ENCODE results near the gene BAD. TPM values are rescaled to one million over a fixed set of nuclear protein-coding genes. Genes with fewer than 3 reads are reported as not detected.
A peak's percentile ranks its signal among the peaks of the same experiment; 100 is the strongest.

Gene BAD
- total RNA-seq, 1 experiment from 2014 or later = 34.7 TPM

DNA sequence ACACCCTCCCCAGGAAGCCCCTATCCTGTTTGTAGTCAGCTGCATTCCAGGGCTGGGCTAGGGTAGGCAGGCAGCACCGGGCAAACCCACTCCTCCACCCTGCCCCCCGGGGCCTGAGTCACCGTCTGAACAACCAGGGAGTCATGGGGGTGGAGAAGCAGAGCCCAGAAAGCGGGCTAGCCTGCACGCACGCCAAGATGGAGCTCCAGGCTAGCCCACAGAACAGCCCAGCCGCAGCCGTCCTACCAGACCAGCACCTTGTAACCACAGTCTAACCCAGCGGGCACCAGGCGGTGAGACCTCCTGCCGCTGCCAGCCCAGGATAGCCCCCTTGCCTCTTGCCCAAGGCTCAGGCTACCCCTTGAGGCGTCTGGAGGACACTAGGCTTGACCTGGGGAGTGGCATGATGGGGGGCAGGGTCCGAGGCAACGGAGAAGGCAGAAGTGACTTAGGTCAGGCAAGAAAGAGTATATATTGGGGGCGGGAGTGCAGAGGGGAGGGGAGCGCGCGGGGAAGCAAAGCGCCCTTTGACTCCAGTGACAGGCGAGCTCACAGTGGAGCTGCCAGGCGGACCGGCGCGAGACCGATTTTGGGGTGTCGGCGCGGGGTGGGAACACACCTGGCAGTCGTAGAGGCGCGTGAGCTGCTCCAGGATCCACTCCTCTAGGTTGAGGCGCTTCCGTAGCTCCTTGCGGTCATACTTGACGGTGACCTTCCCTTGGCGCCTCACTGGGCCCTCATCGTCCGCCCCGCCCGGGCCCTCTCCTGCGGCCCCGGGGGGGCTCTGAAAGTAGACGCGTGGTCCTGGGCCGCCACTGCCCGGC, 38.5 kb downstream of the BAD start (continued):
- TF ChIP-seq, protein P1, sequence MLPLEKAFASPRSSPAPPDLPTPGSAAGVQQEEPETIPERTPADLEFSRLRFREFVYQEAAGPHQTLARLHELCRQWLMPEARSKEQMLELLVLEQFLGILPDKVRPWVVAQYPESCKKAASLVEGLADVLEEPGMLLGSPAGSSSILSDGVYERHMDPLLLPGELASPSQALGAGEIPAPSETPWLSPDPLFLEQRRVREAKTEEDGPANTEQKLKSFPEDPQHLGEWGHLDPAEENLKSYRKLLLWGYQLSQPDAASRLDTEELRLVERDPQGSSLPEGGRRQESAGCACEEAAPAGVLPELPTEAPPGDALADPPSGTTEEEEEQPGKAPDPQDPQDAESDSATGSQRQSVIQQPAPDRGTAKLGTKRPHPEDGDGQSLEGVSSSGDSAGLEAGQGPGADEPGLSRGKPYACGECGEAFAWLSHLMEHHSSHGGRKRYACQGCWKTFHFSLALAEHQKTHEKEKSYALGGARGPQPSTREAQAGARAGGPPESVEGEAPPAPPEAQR (CRISPR knock-in tag; IDR thresholded peaks at IDR 0.05) = no peak
- no peak for TF ChIP-seq MXD4 (CRISPR knock-in tag; IDR thresholded peaks at IDR 0.05; ENCODE audit: borderline replicate concordance)
- TF ChIP-seq, protein P2, sequence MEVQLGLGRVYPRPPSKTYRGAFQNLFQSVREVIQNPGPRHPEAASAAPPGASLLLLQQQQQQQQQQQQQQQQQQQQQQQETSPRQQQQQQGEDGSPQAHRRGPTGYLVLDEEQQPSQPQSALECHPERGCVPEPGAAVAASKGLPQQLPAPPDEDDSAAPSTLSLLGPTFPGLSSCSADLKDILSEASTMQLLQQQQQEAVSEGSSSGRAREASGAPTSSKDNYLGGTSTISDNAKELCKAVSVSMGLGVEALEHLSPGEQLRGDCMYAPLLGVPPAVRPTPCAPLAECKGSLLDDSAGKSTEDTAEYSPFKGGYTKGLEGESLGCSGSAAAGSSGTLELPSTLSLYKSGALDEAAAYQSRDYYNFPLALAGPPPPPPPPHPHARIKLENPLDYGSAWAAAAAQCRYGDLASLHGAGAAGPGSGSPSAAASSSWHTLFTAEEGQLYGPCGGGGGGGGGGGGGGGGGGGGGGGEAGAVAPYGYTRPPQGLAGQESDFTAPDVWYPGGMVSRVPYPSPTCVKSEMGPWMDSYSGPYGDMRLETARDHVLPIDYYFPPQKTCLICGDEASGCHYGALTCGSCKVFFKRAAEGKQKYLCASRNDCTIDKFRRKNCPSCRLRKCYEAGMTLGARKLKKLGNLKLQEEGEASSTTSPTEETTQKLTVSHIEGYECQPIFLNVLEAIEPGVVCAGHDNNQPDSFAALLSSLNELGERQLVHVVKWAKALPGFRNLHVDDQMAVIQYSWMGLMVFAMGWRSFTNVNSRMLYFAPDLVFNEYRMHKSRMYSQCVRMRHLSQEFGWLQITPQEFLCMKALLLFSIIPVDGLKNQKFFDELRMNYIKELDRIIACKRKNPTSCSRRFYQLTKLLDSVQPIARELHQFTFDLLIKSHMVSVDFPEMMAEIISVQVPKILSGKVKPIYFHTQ (CRISPR knock-in tag; IDR thresholded peaks at IDR 0.05) = no peak
- TF ChIP-seq, protein P3, sequence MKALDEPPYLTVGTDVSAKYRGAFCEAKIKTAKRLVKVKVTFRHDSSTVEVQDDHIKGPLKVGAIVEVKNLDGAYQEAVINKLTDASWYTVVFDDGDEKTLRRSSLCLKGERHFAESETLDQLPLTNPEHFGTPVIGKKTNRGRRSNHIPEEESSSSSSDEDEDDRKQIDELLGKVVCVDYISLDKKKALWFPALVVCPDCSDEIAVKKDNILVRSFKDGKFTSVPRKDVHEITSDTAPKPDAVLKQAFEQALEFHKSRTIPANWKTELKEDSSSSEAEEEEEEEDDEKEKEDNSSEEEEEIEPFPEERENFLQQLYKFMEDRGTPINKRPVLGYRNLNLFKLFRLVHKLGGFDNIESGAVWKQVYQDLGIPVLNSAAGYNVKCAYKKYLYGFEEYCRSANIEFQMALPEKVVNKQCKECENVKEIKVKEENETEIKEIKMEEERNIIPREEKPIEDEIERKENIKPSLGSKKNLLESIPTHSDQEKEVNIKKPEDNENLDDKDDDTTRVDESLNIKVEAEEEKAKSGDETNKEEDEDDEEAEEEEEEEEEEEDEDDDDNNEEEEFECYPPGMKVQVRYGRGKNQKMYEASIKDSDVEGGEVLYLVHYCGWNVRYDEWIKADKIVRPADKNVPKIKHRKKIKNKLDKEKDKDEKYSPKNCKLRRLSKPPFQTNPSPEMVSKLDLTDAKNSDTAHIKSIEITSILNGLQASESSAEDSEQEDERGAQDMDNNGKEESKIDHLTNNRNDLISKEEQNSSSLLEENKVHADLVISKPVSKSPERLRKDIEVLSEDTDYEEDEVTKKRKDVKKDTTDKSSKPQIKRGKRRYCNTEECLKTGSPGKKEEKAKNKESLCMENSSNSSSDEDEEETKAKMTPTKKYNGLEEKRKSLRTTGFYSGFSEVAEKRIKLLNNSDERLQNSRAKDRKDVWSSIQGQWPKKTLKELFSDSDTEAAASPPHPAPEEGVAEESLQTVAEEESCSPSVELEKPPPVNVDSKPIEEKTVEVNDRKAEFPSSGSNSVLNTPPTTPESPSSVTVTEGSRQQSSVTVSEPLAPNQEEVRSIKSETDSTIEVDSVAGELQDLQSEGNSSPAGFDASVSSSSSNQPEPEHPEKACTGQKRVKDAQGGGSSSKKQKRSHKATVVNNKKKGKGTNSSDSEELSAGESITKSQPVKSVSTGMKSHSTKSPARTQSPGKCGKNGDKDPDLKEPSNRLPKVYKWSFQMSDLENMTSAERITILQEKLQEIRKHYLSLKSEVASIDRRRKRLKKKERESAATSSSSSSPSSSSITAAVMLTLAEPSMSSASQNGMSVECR (CRISPR knock-in tag; IDR thresholded peaks at IDR 0.05; ENCODE audit: borderline replicate concordance) = no peak
- TF ChIP-seq, protein P4, sequence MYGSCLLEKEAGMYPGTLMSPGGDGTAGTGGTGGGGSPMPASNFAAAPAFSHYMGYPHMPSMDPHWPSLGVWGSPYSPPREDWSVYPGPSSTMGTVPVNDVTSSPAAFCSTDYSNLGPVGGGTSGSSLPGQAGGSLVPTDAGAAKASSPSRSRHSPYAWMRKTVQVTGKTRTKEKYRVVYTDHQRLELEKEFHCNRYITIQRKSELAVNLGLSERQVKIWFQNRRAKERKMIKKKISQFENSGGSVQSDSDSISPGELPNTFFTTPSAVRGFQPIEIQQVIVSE (CRISPR knock-in tag; IDR thresholded peaks at IDR 0.05; ENCODE audit: borderline replicate concordance) = no peak
- TF ChIP-seq, protein P5, sequence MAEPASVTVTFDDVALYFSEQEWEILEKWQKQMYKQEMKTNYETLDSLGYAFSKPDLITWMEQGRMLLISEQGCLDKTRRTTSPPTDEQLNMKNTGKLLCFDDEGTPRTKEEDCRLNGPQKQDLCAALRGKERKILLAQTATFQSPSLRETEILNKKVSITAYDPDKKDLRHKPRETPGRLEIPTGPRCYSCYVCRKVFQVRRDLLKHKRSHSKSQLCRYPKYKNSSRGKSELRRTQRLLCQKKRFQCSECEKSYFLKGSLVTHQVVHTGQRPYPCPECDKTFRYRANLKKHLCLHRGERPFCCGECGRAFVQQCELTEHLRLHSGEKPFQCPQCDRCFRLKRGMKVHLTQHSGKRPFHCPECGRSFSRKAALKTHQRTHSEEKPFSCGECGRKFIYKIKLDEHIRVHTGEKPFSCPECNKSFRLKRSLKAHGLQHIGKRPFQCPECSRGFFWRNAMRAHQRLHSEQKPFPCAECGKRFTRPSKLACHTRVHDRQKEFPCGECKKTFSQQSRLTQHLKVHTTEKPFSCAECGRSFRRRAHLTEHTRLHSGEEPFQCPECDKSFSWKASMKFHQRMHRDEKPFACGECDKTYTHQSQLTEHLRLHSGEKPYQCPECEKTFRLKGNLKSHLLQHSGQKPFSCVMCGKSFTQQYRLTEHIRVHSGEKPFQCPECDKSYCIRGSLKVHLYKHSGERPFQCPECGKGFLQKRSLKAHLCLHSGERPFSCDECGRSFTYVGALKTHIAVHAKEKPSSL (CRISPR knock-in tag; conservative IDR thresholded peaks at IDR 0.05) = no peak

DNA sequence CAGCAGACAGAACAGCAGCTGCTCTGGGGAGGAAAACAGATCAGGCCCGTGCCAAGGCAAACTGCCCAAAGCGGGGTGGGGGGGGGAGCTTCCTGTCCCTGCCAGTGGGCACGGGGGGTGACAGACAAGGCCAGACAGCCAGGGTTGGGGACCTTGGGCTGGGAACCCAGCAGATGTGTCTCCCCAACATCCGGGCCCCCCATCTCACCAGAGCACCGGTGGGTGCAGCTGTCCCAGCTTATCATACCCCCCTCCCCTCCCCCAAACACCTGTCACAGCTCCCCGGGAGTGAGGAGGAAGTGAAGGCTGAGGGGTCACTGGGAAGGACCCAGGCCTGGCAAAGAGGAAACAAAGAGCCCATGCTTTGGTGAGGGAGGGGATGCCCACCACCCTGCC, 39.1 kb downstream of the BAD start:
- peak overlapping the region; percentile 85 for H3K4me3 Mint-ChIP-seq
- peaks cover 49% of the 10 kb centered on the region for H3K4me1 Mint-ChIP-seq
- POLR2A ChIA-PET = interaction anchor here (0.8 to 1.9 kb wide), 5 partner anchors 22 to 60 kb away, joined by 3 to 7 read pairs (median 4); partner anchors contain the start of genes ESRRA and STIP1
- ATAC-seq = no peak
- no peaks in the 10 kb centered on the region for H3K9me3 Mint-ChIP-seq
- TF ChIP-seq ESRRA (CRISPR knock-in tag; IDR thresholded peaks at IDR 0.05; ENCODE audit: borderline replicate concordance) = 0 out of 2 replicates have a peak, but pooled peaks have one; percentile 7
- TF ChIP-seq, protein P2 (CRISPR knock-in tag; IDR thresholded peaks at IDR 0.05) = no peak
- H3K27me3 Mint-ChIP-seq (ENCODE audit: low read depth) = no peaks in the 10 kb centered on the region
- no peak for DNase-seq (ENCODE audit: low spot score)
- H3K36me3 Mint-ChIP-seq = peaks cover 8% of the 10 kb centered on the region
- CTCF ChIA-PET = interaction anchor here (0.7 to 3.2 kb wide), 5 partner anchors 20 to 86 kb away, joined by 3 to 14 read pairs (median 7); partner anchors contain the start of genes NUDT22 and TRPT1
- H3K27ac Mint-ChIP-seq = no peak overlapping the region
